KBM-7 (cell line): ENCODE results near the gene GP1BA.

ENCODE experiments used
- DNase-seq: peaks from one replicate; pipeline ENCODE4 v3.0.0-alpha.2; 2015
- in situ Hi-C: fragments of 300-500 bp; cut with MboI; formaldehyde crosslinking; loops from 2 replicates; pipeline ENCODE4 v1.14.3; 2020; ENCODE audit warnings: low sequenced_read_pairs, low pct_unique_long_range_greater_than_20kb, mixed read lengths

GP1BA gene

GRCh38 chr17:4946312-4946976 lies 14.4 kb downstream of the GP1BA start:
- in situ Hi-C loops = no loop called here
- no peak for DNase-seq

- in situ Hi-C loops = no loop called here
- DNase-seq = peak; percentile 54
These were observed 14.9 kb downstream of the GP1BA start for GRCh38 chr17:4947010-4947410.

GRCh38 chr17:4947411-4948165 lies 15.5 kb downstream of the GP1BA start:
- peak; percentile 58 for DNase-seq
- in situ Hi-C loops = no loop called here

DNA sequence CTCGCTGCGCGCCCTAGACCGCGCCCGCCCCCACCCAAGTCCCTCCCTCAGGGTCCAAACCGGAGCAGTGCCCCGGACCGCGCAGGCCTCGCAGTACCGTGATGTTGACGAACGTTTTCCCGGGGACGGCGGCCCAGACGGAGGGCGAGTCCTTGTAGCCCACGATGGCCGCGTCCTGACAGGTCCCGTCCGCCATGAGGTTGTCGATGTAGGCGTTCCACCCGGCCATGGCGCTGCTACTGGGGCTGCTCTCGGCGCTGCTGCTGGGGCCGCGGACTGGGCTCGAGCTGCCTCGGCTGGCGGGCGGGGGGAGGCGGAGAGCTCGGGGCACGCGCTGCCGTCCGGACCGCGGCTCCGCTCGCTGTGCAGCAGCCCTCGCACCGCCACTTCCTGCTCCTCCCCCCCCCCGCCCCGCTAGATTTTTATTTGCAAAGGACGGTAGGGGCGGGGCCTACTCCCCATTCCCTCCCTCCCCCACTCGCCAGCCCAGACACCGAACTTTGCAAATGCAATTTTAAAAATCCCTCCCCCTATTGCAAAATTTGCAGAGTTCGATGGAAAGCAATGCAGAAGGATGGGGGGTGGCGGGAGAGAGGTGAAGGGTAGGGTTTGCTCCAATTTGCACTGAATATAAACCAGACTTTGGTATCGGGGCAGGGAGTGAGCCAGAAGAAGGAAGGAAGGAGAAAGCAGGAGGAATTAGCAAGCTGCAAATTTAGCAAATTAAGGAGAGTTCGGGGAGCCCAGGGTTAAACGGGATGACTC lies 16.3 kb downstream of the GP1BA start, which contains the start of gene PFN1:
PFN1 (minus strand) TSS at position 365 of the 765 bp plus-strand sequence; CDS start at position 229, 136 bp downstream.
- in situ Hi-C loops = no loop called here
- DNase-seq = peak; percentile 91

GRCh38 chr17:4948931-4949320 lies 16.8 kb downstream of the GP1BA start:
- in situ Hi-C loops = no loop called here
- peak; percentile 87 for DNase-seq

- peak; percentile 47 for DNase-seq
- in situ Hi-C loops = no loop called here
These were observed 17.4 kb downstream of the GP1BA start for GRCh38 chr17:4949321-4950074.

GRCh38 chr17:4950075-4950745 lies 18.1 kb downstream of the GP1BA start:
- peak; percentile 53 for DNase-seq
- in situ Hi-C loops = no loop called here

- no peak for DNase-seq
- in situ Hi-C loops = no loop called here
These were observed 18.7 kb downstream of the GP1BA start, which contains the start of gene ENO3 for GRCh38 chr17:4950746-4951204. Gene ENO3, plus strand, starts transcription at chr17:4951119. Its CDS starts 711 bp downstream, at chr17:4951830.

DNA sequence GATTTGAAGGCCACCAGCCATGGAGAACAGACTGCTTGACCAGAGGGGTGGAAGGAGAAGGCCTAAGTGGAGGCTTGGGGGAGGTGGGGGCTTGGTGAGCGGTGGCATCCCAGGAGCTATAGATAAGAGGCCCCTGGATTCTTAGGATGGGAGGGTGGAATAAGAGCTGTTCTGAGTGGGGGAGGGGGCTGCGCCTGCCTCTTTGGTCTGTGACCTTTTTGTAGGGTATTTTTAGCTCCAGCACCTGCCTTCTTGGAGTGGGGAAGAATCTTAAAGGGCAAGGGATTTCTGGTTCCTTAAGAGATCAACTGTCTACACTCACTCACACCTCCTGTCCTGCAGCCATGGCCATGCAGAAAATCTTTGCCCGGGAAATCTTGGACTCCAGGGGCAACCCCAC lies 19.4 kb downstream of the GP1BA start:
- in situ Hi-C loops = no loop called here
- no peak for DNase-seq

DNA sequence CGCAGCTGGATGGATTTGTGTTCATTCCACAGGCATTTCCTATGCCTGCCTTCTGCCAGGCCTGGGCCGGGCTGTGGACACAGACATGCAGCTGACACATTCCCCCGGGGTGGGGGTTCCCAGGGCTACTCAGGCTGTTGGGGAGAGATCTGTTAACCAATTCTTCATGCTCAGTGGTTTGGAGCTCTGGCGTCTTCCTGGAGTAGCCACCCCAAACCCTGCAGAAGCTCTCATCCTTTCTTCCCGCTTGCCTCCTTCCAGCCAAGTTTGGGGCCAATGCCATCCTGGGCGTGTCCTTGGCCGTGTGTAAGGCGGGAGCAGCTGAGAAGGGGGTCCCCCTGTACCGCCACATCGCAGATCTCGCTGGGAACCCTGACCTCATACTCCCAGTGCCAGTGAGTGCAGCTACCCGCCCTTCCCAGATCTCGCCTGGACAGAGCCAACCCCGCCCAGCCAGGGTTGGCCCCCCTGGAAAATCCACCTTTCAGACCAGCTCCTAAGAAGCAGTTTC lies 21.4 kb downstream of the GP1BA start:
- in situ Hi-C loops = no loop called here

DNA sequence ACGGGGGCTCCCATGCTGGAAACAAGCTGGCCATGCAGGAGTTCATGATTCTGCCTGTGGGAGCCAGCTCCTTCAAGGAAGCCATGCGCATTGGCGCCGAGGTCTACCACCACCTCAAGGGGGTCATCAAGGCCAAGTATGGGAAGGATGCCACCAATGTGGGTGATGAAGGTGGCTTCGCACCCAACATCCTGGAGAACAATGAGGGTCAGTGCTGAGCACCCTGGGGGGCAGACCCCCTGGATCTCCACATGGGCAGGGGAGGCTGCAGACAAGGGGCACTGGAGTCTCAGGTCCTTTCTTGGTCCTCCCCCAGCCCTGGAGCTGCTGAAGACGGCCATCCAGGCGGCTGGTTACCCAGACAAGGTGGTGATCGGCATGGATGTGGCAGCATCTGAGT lies 23.0 kb downstream of the GP1BA start:
- DNase-seq = no peak
- in situ Hi-C loops = no loop called here

More for the DNA sequence above, 21.4 kb downstream of the GP1BA start:
- no peak for DNase-seq

DNA sequence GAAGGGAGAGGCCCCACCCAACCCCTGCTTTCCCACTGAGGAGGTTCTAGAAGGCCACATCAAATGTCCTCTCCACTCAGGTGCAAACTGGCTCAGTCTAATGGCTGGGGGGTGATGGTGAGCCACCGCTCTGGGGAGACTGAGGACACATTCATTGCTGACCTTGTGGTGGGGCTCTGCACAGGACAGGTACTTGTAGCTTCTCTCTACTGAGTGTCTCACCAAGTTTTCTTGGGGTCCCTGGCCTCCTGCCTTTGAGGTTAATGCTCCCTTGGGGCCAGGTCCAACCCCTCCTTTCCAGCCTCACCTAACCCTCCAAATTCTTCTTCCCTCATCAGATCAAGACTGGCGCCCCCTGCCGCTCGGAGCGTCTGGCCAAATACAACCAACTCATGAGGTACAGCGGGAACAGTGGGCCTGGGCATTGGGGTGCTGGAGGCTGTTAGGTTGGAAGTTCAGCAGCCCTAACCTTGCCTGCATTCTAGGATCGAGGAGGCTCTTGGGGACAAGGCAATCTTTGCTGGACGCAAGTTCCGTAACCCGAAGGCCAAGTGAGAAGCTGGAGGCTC lies 24.5 kb downstream of the GP1BA start:
- no peak for DNase-seq
- in situ Hi-C loops = no loop called here

DNA sequence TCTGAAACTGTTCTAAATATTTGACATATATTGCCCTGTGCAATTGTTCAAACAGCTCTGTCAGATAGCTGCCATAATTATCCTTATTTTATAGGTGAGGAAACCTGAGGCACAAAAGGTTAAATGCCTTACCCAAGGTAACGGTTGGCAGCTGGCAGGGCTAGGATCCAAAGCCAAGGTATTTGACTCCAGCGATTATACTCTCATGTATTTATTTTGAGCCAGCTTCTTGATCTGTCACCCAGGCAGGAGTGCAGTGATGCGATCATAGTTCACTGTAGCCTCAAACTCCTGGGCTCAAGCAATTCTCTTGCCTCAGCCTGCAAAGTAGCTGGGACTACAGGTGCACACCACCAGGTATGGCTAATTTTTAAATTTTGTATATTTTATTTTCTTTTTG lies 26.0 kb downstream of the GP1BA start:
- in situ Hi-C loops = no loop called here
- no peak for DNase-seq

GRCh38 chr17:4959261-4959965 lies 27.3 kb downstream of the GP1BA start:
- no peak for DNase-seq
- in situ Hi-C loops = no loop called here

GRCh38 chr17:4960279-4960922 lies 28.3 kb downstream of the GP1BA start:
- in situ Hi-C loops = no loop called here

DNA sequence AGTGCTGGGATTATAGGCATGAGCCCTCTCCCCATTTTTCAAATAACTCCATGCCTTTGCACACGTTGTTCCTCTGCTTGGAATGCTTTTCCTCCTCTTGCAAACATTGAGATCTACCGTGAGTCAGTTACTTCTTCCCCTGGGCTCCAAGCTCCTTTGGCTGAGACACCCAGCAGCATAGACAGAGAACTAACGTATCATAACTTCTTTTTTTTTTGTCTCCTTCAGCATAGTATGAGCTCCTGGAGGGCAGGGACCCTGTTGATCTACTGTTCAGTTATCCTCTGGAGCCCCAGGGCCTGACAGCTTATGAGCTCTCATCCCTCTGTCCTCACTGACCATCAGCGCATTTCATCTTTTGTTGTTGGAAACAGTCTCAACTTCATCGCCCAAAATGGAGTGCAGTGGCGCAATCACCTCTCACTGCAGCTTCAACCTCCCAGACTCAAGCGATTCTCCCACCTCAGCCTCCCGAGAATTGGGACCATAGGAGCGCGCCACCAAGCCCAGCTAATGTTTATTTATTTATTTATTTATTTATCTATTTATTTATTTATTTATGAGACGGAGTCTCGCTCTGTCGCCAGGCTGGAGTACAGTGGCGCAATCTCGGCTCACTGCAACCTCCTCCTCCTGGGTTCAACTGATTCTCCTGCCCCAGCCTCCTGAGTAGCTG lies 33.4 kb downstream of the GP1BA start:
- in situ Hi-C loops = no loop called here
- no peak for DNase-seq

More at GRCh38 chr17:4960279-4960922, 28.3 kb downstream of the GP1BA start:
- DNase-seq = peak; percentile 49
